GM12878 (cell line): ENCODE measurements around the gene ST6GALNAC3. TPM values are rescaled to one million over a fixed set of nuclear protein-coding genes. Genes with fewer than 3 reads are reported as not detected.

Experiments used
- ATAC-seq: fragments of 200-7000 bp; cut with Tn5 transposase; 3 replicates; pipeline ENCODE4 v1.9.1; 2020; ENCODE audit warnings: mild to moderate bottlenecking, moderate library complexity
- BruUV-seq: library from RNA; stranded (reverse); fragments of 400-500 nt; replicated peaks from 2 replicates; lab custom pipeline; 2021; lab: Mats Ljungman, UMichigan
- CTCF ChIA-PET: fragments of 300-600 bp; sonication (Branson Sonifier 250); formaldehyde crosslinking; extraction: SDS; loops from one replicate; lab custom pipeline; 2021; ENCODE audit warnings: inconsistent platforms; lab: Yijun Ruan, JAX
- POLR2A ChIA-PET: fragments of 350-600 bp; formaldehyde crosslinking; extraction: SDS; loops from one replicate; lab custom pipeline; 2021; ENCODE audit warnings: inconsistent platforms; lab: Charles Lee
- RAD21 ChIA-PET: fragments of 300-600 bp; sonication (Branson Sonifier 250); formaldehyde crosslinking; loops from one replicate; lab custom pipeline; 2023; ENCODE audit warnings: antibody characterized with exemption; ENCODE audit not compliant: unreplicated experiment; lab: Charles Lee
- SMC1A ChIA-PET: fragments of 300-600 bp; sonication (Branson Sonifier 250); formaldehyde crosslinking; loops from one replicate; lab custom pipeline; 2023; ENCODE audit not compliant: unreplicated experiment, uncharacterized antibody; lab: Charles Lee
- DNase-seq: peaks from one replicate; pipeline ENCODE4 v3.0.0-alpha.2; 2011; ENCODE audit warnings: low read depth, low spot score
- FAIRE-seq: peaks from 3 replicates; lab custom pipeline; 2011; peaks lifted over from hg19 to GRCh38; lab: Jason Lieb, UNC
- H2AFZ ChIP-seq: 2 replicates; pipeline ENCODE4 v1.6.0; 2011; ENCODE audit warnings: low read depth, low read length, control low read depth; ENCODE audit not compliant: control insufficient read depth
- H3K27ac ChIP-seq: 2 replicates; pipeline ENCODE4 v1.5.1; 2011; ENCODE audit warnings: control low read depth; ENCODE audit not compliant: control insufficient read depth, insufficient read depth
- H3K27me3 ChIP-seq, 2 experiments: replicated peaks in 1 of 2; 2 replicates each; pipeline versions ENCODE4 v1.6.0 to v1.6.1; 2011; ENCODE audit warnings: low read length in 1 of 2; ENCODE audit not compliant: control insufficient read depth in 2 of 2, insufficient read depth in 2 of 2
- H3K36me3 ChIP-seq, 2 experiments: 2 replicates each; pipeline ENCODE4 v1.5.1; 2011; ENCODE audit warnings: low read length in 1 of 2; ENCODE audit not compliant: control insufficient read depth in 2 of 2, insufficient read depth in 2 of 2
- H3K4me1 ChIP-seq: 2 replicates; pipeline ENCODE4 v1.6.1; 2011; ENCODE audit warnings: mild to moderate bottlenecking, low read length, moderate library complexity, mixed read lengths; ENCODE audit not compliant: control insufficient read depth, insufficient read depth
- H3K4me2 ChIP-seq: 2 replicates; pipeline ENCODE4 v1.6.0; 2011; ENCODE audit warnings: control low read depth; ENCODE audit not compliant: control insufficient read depth, insufficient read depth
- H3K4me3 ChIP-seq: fragments of 200-600 bp; sonication (generic); 2 replicates; pipeline ENCODE4 v1.5.1; 2016
- H3K79me2 ChIP-seq: 2 replicates; pipeline ENCODE4 v1.6.0; 2011; ENCODE audit warnings: low read length; ENCODE audit not compliant: control insufficient read depth, insufficient read depth
- H3K9ac ChIP-seq: 2 replicates; pipeline ENCODE4 v1.8.0; 2011; ENCODE audit warnings: low read length, control low read depth, mixed read lengths; ENCODE audit not compliant: control insufficient read depth, insufficient read depth
- H3K9me3 ChIP-seq: replicated peaks from 3 replicates; pipeline ENCODE4 v1.5.1; 2011; ENCODE audit warnings: mild to moderate bottlenecking, low read length; ENCODE audit not compliant: control insufficient read depth, insufficient read depth
- H4K20me1 ChIP-seq: 2 replicates; pipeline ENCODE4 v1.6.0; 2011; ENCODE audit not compliant: control insufficient read depth, insufficient read depth
- CEBPB ChIP-seq, 2 experiments: fragments of 150-350 bp in 1 of 2; IDR thresholded peaks; 2 replicates each; pipeline ENCODE4 v1.6.1; 2012 to 2014; ENCODE audit warnings: low read depth in 2 of 2, low read length in 2 of 2, borderline replicate concordance in 1 of 2, inconsistent platforms in 1 of 2
- FOXM1 ChIP-seq: IDR thresholded peaks from 2 replicates; pipeline ENCODE4 v1.6.1; 2012; ENCODE audit warnings: low read depth, mild to moderate bottlenecking, inconsistent platforms, low read length, moderate library complexity
- IRF5 ChIP-seq: fragments of 450-650 bp; IDR thresholded peaks from 2 replicates; pipeline ENCODE4 v1.6.1; 2017; ENCODE audit warnings: borderline replicate concordance
- MTA2 ChIP-seq: fragments of 450-650 bp; IDR thresholded peaks from 2 replicates; pipeline ENCODE4 v1.6.1; 2016; ENCODE audit warnings: low read depth, mild to moderate bottlenecking, moderate library complexity
- NFYB ChIP-seq: IDR thresholded peaks from 2 replicates; pipeline ENCODE4 v1.6.1; 2011; ENCODE audit warnings: low read depth, mild to moderate bottlenecking, low read length, improper control_type of control experiment, moderate library complexity; ENCODE audit not compliant: insufficient read depth
- NR2F1 ChIP-seq: fragments of 450-650 bp; conservative IDR thresholded peaks from 2 replicates; pipeline ENCODE4 v1.6.1; 2017; ENCODE audit warnings: mild to moderate bottlenecking
- RFX5 ChIP-seq: IDR thresholded peaks from 2 replicates; pipeline ENCODE4 v1.6.1; 2011; ENCODE audit warnings: low read depth, low read length, improper control_type of control experiment
- SIN3A ChIP-seq: IDR thresholded peaks from 2 replicates; pipeline ENCODE4 v1.6.1; 2012; ENCODE audit warnings: low read depth, low read length, improper control_type of control experiment
- SREBF1 ChIP-seq: IDR thresholded peaks from 2 replicates; pipeline ENCODE4 v1.6.1; 2012; ENCODE audit warnings: mild to moderate bottlenecking, low read length
- SRF ChIP-seq, 2 experiments: IDR thresholded peaks; 2 replicates each; pipeline ENCODE4 v1.6.1; 2011; ENCODE audit warnings: low read depth in 2 of 2, low read length in 2 of 2, mild to moderate bottlenecking in 1 of 2, moderate library complexity in 1 of 2
- STAT1 ChIP-seq: fragments of 450-650 bp; conservative IDR thresholded peaks from 2 replicates; pipeline ENCODE4 v1.6.1; 2014; ENCODE audit warnings: antibody characterized with exemption, mild to moderate bottlenecking
- SUZ12 ChIP-seq: fragments of 200-600 bp; sonication (generic); IDR thresholded peaks from one replicate; pipeline ENCODE4 v1.6.1; 2018; ENCODE audit warnings: antibody characterized with exemption, mild to moderate bottlenecking; ENCODE audit not compliant: unreplicated experiment
- TCF7 ChIP-seq: IDR thresholded peaks from 2 replicates; pipeline ENCODE4 v1.6.1; 2014; ENCODE audit warnings: antibody characterized with exemption, borderline replicate concordance
- USF1 ChIP-seq: IDR thresholded peaks from 2 replicates; pipeline ENCODE4 v1.6.1; 2011; ENCODE audit warnings: borderline replicate concordance, low read depth, mild to moderate bottlenecking, moderate library complexity, mixed read lengths, low read length; ENCODE audit not compliant: insufficient read depth; ENCODE audit errors: extremely low read length
- YY1 ChIP-seq: IDR thresholded peaks from 2 replicates; pipeline ENCODE4 v1.6.1; 2011; ENCODE audit warnings: low read depth, mild to moderate bottlenecking, low read length
- in situ Hi-C: fragments of 300-500 bp; cut with MboI; formaldehyde crosslinking; loops from 9 replicates; pipeline ENCODE4 v1.14.3; 2018; ENCODE audit warnings: mixed read lengths
- intact Hi-C: fragments of 100-400 bp; cut with micrococcal nuclease; formaldehyde crosslinking; loops from one replicate; pipeline ENCODE4 v1.14.2; 2022; ENCODE audit not compliant: unreplicated experiment
- polyA plus RNA-seq, 11 experiments: library from polyadenylated mRNA; depleted of rRNA in 4 of 11; unstranded in 6 of 11; stranded (reverse) in 5 of 11; fragments of >200 nt; fragmentation: Nextera tagmentation in 4 of 11; fragmentation: Illumina TruSeq in 1 of 11; extraction: Ambion mirVana in 4 of 11; extraction: Trizol in 1 of 11; gene quantifications; 1 replicate in 1 of 11; 2 replicates in 10 of 11; pipeline versions ENCODE4 v1.2.1 to v1.2.3, GENCODE V29; 2011 to 2016; ENCODE audit warnings: inconsistent platforms in 2 of 11, missing spikeins in 2 of 11, low read depth in 1 of 11
- total RNA-seq, 4 experiments: library from RNA; depleted of rRNA in 3 of 4; stranded (reverse); fragments of >200 nt in 3 of 4; fragmentation: Illumina TruSeq in 1 of 4; extraction: Trizol in 1 of 4; gene quantifications; 2 replicates each; pipeline versions ENCODE4 v1.2.1 to v1.2.3, GENCODE V29; 2013 to 2021
- TF ChIP-seq, protein P1 (sequence below): fragments of 450-650 bp; IDR thresholded peaks from 2 replicates; pipeline ENCODE4 v1.6.1; 2017; ENCODE audit warnings: mild to moderate bottlenecking, moderate library complexity

ST6GALNAC3 gene
- total and polyA plus RNA-seq, 10 of the 15 experiments (the other 5 are each of a cell fraction or from before 2014, with no cell fraction given): 0.04 to 0.68 (median 0.18) TPM; not detected in 3

- TF ChIP-seq SIN3A (no peak), FOXM1 (no peak), YY1 (no peak), RFX5 (no peak)
Measured at GRCh38 chr1:76177615-76178014, 103.1 kb downstream of the ST6GALNAC3 start (continued).

- Histone ChIP-seq H3K36me3 (no peaks in the 10 kb centered on the region), H3K4me3 (no peak overlapping the region), H3K27ac (no peak overlapping the region), H3K4me1 (no peaks in the 10 kb centered on the region), H3K79me2 (no peaks in the 10 kb centered on the region), H4K20me1 (no peaks in the 10 kb centered on the region), H3K4me2 (no peak overlapping the region), H3K27me3 (peaks cover 0 to 2% of the 10 kb centered on the region in 2 experiments; a peak in 2 of 4 replicates), H2AFZ (no peak overlapping the region), H3K9me3 (no peaks in the 10 kb centered on the region), H3K9ac (no peak overlapping the region)
- ChIA-PET CTCF (no interaction called here), SMC1A (no interaction called here), POLR2A (no interaction called here), RAD21 (no interaction called here)
- in situ Hi-C loops: no loop called here
- no peak for ATAC-seq
- no peak for FAIRE-seq
- intact Hi-C loops: no loop called here
- DNase-seq: no peak
- BruUV-seq: no TSS peak
- TF ChIP-seq SRF (IDR thresholded peaks at IDR 0.05; ENCODE audit: low read depth in 2 of 2, low read length in 2 of 2): no peak
- TF ChIP-seq IRF5: no peak
- no peak for TF ChIP-seq SUZ12
- TF ChIP-seq NFYB: no peak
- TF ChIP-seq TCF7: no peak
- TF ChIP-seq USF1: no peak
- no peak for TF ChIP-seq MTA2
- TF ChIP-seq SREBF1: no peak
- TF ChIP-seq NR2F1: no peak
- TF ChIP-seq, protein P1, sequence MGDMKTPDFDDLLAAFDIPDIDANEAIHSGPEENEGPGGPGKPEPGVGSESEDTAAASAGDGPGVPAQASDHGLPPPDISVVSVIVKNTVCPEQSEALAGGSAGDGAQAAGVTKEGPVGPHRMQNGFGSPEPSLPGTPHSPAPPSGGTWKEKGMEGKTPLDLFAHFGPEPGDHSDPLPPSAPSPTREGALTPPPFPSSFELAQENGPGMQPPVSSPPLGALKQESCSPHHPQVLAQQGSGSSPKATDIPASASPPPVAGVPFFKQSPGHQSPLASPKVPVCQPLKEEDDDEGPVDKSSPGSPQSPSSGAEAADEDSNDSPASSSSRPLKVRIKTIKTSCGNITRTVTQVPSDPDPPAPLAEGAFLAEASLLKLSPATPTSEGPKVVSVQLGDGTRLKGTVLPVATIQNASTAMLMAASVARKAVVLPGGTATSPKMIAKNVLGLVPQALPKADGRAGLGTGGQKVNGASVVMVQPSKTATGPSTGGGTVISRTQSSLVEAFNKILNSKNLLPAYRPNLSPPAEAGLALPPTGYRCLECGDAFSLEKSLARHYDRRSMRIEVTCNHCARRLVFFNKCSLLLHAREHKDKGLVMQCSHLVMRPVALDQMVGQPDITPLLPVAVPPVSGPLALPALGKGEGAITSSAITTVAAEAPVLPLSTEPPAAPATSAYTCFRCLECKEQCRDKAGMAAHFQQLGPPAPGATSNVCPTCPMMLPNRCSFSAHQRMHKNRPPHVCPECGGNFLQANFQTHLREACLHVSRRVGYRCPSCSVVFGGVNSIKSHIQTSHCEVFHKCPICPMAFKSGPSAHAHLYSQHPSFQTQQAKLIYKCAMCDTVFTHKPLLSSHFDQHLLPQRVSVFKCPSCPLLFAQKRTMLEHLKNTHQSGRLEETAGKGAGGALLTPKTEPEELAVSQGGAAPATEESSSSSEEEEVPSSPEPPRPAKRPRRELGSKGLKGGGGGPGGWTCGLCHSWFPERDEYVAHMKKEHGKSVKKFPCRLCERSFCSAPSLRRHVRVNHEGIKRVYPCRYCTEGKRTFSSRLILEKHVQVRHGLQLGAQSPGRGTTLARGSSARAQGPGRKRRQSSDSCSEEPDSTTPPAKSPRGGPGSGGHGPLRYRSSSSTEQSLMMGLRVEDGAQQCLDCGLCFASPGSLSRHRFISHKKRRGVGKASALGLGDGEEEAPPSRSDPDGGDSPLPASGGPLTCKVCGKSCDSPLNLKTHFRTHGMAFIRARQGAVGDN: no peak
- no peak for TF ChIP-seq STAT1
- no peak for TF ChIP-seq CEBPB (IDR thresholded peaks at IDR 0.05; ENCODE audit: borderline replicate concordance in 1 of 2, low read depth in 2 of 2, low read length in 2 of 2)
Measured at GRCh38 chr1:76179219-76179698, 104.7 kb downstream of the ST6GALNAC3 start.
